Activated CD4-positive, CD25-positive, alpha-beta regulatory T cell treated with anti-CD3 and anti-CD28 coated beads, Interleukin-2, amount 50 U/mL, for 72 hours (primary cell): ENCODE data around the gene MICAL1.

ENCODE experiments used
- DNase-seq: peaks from one replicate; pipeline ENCODE4 v3.0.0; 2021

The MICAL1 gene

GRCh38 chr6:109455437-109456110 lies at the start of gene MICAL1:
Gene MICAL1 (minus strand): TSS chr6:109455772. CDS start chr6:109454196, 1,576 bp downstream.
- peak; percentile 66 for DNase-seq

- DNase-seq = no peak
Measured at GRCh38 chr6:109503327-109504224, 48.0 kb upstream of the MICAL1 start.

- no peak for DNase-seq
Measured at GRCh38 chr6:109498936-109499335, 43.4 kb upstream of the MICAL1 start.

GRCh38 chr6:109498052-109498451 lies 42.5 kb upstream of the MICAL1 start:
- no peak for DNase-seq

- no peak for DNase-seq
Measured at GRCh38 chr6:109496036-109496772, 40.6 kb upstream of the MICAL1 start.

GRCh38 chr6:109493865-109494264 lies 38.3 kb upstream of the MICAL1 start:
- DNase-seq = no peak

GRCh38 chr6:109491207-109491938 lies 35.8 kb upstream of the MICAL1 start:
- no peak for DNase-seq

- DNase-seq = no peak
Measured at GRCh38 chr6:109490713-109491112, 35.1 kb upstream of the MICAL1 start.

GRCh38 chr6:109488001-109488400 lies 32.4 kb upstream of the MICAL1 start:
- DNase-seq = no peak

- no peak for DNase-seq
Measured at GRCh38 chr6:109486068-109486467, 30.5 kb upstream of the MICAL1 start.

- DNase-seq = no peak
Measured at GRCh38 chr6:109485266-109485935, 29.8 kb upstream of the MICAL1 start.

- DNase-seq = no peak
Measured at GRCh38 chr6:109484122-109484521, 28.6 kb upstream of the MICAL1 start.

- no peak for DNase-seq
Measured at GRCh38 chr6:109483735-109484057, 28.1 kb upstream of the MICAL1 start.

GRCh38 chr6:109482905-109483734 lies 27.5 kb upstream of the MICAL1 start, which contains the start of gene ZBTB24:
Gene ZBTB24 (minus strand): TSS chr6:109483219. CDS start chr6:109482026, 1,193 bp downstream.
- peak; percentile 88 for DNase-seq

- no peak for DNase-seq
Measured at GRCh38 chr6:109480993-109481480, 25.5 kb upstream of the MICAL1 start.

- no peak for DNase-seq
Measured at GRCh38 chr6:109478841-109479624, 23.5 kb upstream of the MICAL1 start.

GRCh38 chr6:109478222-109478805 lies 22.7 kb upstream of the MICAL1 start:
- no peak for DNase-seq

- DNase-seq = no peak
Measured at GRCh38 chr6:109477725-109478124, 22.2 kb upstream of the MICAL1 start.

- no peak for DNase-seq
Measured at GRCh38 chr6:109477184-109477583, 21.6 kb upstream of the MICAL1 start.

GRCh38 chr6:109475625-109476024 lies 20.1 kb upstream of the MICAL1 start:
- DNase-seq = no peak
